Measurements from ENCODE around the gene GYPC. TPM values are rescaled to one million over a fixed set of nuclear protein-coding genes. Genes with fewer than 3 reads are reported as not detected.

GYPC gene
- total and polyA plus RNA-seq, 4 donors = 8.7 to 419 (median 12.3) TPM

Small RNAs within 50 kb of the gene (small RNA-seq; reads per million reads assigned to genes)
- gene RNU6-675P = not detected

Other genes with a start within 250 kb of the GYPC start
- gene TEX51, start 242.7 kb downstream of the GYPC start, total RNA-seq = not detected
- not detected for gene TEX51, start 242.7 kb downstream of the GYPC start, polyA plus RNA-seq

All from liver (tissue), 5 donors.